HG02938 (cell line): ENCODE data around the gene LIPT2.
"Not testable (repeated sequence)": the region's sequence is repeated elsewhere in the genome, so short reads cannot be mapped to it uniquely, and the experiment has no call there.

ENCODE experiments used
- ATAC-seq: cut with Tn5 transposase; IDR thresholded peaks from one replicate; pipeline ENCODE4 v1.9.1; 2021; ENCODE audit warnings: mild to moderate bottlenecking, moderate library complexity; ENCODE audit not compliant: unreplicated experiment

LIPT2 gene

GRCh38 chr11:74492974-74493790, at the start of gene LIPT2:
TSS of gene LIPT2 (minus strand) at chr11:74493724. CDS start at chr11:74493703, 21 bp downstream.
- ATAC-seq, result peak; percentile 92

GRCh38 chr11:74541466-74541865, 47.9 kb upstream of the LIPT2 start:
- no peak for ATAC-seq

- no peak for ATAC-seq
Observed at GRCh38 chr11:74540270-74540669, 46.7 kb upstream of the LIPT2 start.

- ATAC-seq, result no peak
Observed at GRCh38 chr11:74538680-74539079, 45.2 kb upstream of the LIPT2 start.

GRCh38 chr11:74535371-74536160, 42.0 kb upstream of the LIPT2 start:
- ATAC-seq, result no peak

GRCh38 chr11:74534946-74535275, 41.4 kb upstream of the LIPT2 start:
- ATAC-seq, result not testable (repeated sequence)

- ATAC-seq, result no peak
Observed at GRCh38 chr11:74534216-74534945, 40.9 kb upstream of the LIPT2 start.

GRCh38 chr11:74533421-74533820, 39.9 kb upstream of the LIPT2 start:
- ATAC-seq, result no peak

GRCh38 chr11:74532501-74533246, 39.1 kb upstream of the LIPT2 start:
- ATAC-seq, result no peak

GRCh38 chr11:74524978-74525377, 31.5 kb upstream of the LIPT2 start:
- no peak for ATAC-seq

- no peak for ATAC-seq
Observed at GRCh38 chr11:74524501-74524900, 31.0 kb upstream of the LIPT2 start.

GRCh38 chr11:74522776-74523175, 29.3 kb upstream of the LIPT2 start:
- no peak for ATAC-seq

GRCh38 chr11:74521666-74522252, 28.2 kb upstream of the LIPT2 start:
- no peak for ATAC-seq

- ATAC-seq, result no peak
Observed at GRCh38 chr11:74520927-74521665, 27.6 kb upstream of the LIPT2 start.

GRCh38 chr11:74520316-74520715, 26.8 kb upstream of the LIPT2 start:
- no peak for ATAC-seq

- no peak for ATAC-seq
Observed at GRCh38 chr11:74519710-74520109, 26.2 kb upstream of the LIPT2 start.

GRCh38 chr11:74517592-74517991, 24.1 kb upstream of the LIPT2 start:
- ATAC-seq, result not testable (repeated sequence)

- no peak for ATAC-seq
Observed at GRCh38 chr11:74507582-74507981, 14.1 kb upstream of the LIPT2 start.

- no peak for ATAC-seq
Observed at GRCh38 chr11:74506823-74507222, 13.3 kb upstream of the LIPT2 start.

GRCh38 chr11:74505911-74506310, 12.4 kb upstream of the LIPT2 start:
- no peak for ATAC-seq
